Rectal smooth muscle tissue (tissue), 1 donor: Measurements from ENCODE around the gene SCYL1.
"Not testable (repeated sequence)": the region's sequence is repeated elsewhere in the genome, so short reads cannot be mapped to it uniquely, and the experiment has no call there.

Experiments used
- H3K27ac ChIP-seq: one replicate; pipeline ENCODE4 v1.7.0; 2013; ENCODE audit warnings: low read depth, low read length, inconsistent platforms
- H3K27me3 ChIP-seq: one replicate; pipeline ENCODE4 v1.7.0; 2013; ENCODE audit warnings: low read length; ENCODE audit not compliant: control insufficient read depth, insufficient read depth
- H3K36me3 ChIP-seq: one replicate; pipeline ENCODE4 v1.7.0; 2013; ENCODE audit warnings: low read length; ENCODE audit not compliant: control insufficient read depth, insufficient read depth
- H3K4me1 ChIP-seq: one replicate; pipeline ENCODE4 v1.7.0; 2013; ENCODE audit warnings: low read length; ENCODE audit not compliant: control insufficient read depth, insufficient read depth
- H3K4me3 ChIP-seq: one replicate; pipeline ENCODE4 v1.7.0; 2013; ENCODE audit warnings: low read length
- H3K9ac ChIP-seq: one replicate; pipeline ENCODE4 v1.7.0; 2013; ENCODE audit warnings: low read length

The SCYL1 gene

DNA sequence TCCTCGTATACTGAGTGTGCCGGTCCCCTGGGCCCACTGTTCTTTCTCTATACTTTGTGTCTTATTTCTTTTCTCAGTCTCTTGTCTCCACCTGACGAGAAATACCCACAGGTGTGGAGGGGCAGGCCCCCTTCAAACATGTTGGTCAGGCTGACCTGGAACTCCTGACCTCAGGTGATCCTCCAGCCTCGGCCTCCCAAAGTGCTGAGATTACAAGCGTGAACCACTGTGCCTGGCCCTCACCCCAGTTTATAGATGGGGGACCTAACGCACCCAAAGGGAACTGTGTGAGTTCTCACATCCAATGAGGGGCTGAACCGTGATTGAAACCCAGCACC lies 1.3 kb upstream of the SCYL1 start:
- H3K27ac ChIP-seq = peak overlapping the region; percentile 75
- not testable (repeated sequence) for H3K36me3 ChIP-seq, H3K27me3 ChIP-seq, H3K9ac ChIP-seq, H3K4me3 ChIP-seq
- peaks cover 17% of the 10 kb centered on the region for H3K4me1 ChIP-seq

DNA sequence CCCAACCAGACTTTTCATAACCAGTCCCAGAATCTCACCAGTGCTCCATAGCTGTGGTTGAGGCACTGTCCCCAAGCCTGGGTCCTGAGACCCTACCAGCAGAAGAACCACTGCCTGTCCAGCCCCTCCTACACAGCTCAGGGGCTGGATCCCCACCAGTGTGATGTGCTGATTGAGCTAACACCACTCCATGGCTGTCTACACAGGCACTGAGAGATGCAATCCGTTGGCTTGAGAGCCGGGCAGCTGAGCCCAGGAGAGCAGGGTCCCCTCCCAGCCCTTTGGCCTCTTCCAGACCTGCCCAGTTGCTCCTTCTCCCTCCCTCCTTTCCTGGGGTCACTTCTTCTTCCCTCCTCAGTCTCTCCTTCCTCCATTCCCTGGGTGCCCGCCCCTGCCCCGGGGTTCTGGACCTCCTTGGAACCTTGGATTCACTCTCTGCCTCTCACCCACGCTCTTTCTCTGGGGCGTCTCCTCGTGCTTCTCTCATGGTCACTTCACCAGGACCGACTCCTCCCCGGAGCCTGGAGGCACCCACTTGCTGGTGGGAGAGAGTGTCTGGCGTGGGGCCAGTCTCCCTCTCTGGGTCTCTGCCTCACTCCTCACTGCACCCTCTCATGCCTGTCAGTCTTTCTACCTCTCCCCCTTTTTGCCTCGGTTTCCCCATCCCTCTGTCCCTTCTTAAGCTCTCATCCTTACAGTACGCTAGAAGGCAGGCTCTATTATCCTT lies 706 bp upstream of the SCYL1 start:
- Histone ChIP-seq H3K4me3 (peak overlapping the region; percentile 59), H3K4me1 (peaks cover 17% of the 10 kb centered on the region), H3K36me3 (peaks cover 4% of the 10 kb centered on the region), H3K9ac (no peak overlapping the region), H3K27me3 (no peaks in the 10 kb centered on the region), H3K27ac (peak overlapping the region; percentile 75)

DNA sequence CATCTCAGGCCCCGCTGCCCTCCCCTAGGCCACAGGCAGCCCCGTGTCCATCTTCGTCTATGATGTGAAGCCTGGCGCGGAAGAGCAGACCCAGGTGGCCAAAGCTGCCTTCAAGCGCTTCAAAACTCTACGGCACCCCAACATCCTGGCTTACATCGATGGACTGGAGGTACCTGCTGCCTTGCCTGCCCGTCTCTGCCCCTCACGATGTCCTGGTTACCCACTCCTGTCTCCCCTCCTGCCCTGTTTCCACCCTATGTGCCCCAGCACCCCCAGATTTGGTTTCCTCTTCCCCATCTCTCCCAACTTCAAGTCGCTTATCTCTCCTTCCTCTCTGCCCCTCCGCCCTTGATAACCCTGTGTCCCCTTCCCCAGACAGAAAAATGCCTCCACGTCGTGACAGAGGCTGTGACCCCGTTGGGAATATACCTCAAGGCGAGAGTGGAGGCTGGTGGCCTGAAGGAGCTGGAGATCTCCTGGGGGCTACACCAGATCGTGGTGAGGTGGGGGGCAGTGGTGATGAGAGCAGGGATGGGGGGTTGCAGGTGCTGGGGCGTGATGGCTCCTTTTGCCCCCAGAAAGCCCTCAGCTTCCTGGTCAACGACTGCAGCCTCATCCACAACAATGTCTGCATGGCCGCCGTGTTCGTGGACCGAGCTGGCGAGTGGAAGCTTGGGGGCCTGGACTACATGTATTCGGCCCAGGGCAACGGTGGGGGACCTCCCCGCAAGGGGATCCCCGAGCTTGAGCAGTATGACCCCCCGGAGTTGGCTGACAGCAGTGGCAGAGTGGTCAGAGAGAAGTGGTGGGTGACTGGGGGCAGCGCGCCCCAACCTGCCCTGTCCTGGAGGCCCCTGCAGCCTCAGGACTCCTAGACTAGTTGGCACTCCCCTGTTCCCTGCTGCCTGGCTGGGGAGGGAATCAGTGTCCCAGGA lies 930 bp downstream of the SCYL1 start:
- Histone ChIP-seq H3K4me1 (peaks cover 17% of the 10 kb centered on the region), H3K36me3 (peaks cover 12% of the 10 kb centered on the region), H3K9ac (peak overlapping the region; percentile 93), H3K27ac (peak overlapping the region; percentile 87), H3K4me3 (peak overlapping the region; percentile 94), H3K27me3 (no peaks in the 10 kb centered on the region)

- H3K4me1 ChIP-seq = peaks cover 17% of the 10 kb centered on the region
- H3K4me3 ChIP-seq = no peak overlapping the region
- H3K36me3 ChIP-seq = peaks cover 14% of the 10 kb centered on the region
- H3K9ac ChIP-seq = no peak overlapping the region
- H3K27ac ChIP-seq = no peak overlapping the region
- no peaks in the 10 kb centered on the region for H3K27me3 ChIP-seq
These were observed 1.9 kb downstream of the SCYL1 start for GRCh38 chr11:65526744-65527143.

DNA sequence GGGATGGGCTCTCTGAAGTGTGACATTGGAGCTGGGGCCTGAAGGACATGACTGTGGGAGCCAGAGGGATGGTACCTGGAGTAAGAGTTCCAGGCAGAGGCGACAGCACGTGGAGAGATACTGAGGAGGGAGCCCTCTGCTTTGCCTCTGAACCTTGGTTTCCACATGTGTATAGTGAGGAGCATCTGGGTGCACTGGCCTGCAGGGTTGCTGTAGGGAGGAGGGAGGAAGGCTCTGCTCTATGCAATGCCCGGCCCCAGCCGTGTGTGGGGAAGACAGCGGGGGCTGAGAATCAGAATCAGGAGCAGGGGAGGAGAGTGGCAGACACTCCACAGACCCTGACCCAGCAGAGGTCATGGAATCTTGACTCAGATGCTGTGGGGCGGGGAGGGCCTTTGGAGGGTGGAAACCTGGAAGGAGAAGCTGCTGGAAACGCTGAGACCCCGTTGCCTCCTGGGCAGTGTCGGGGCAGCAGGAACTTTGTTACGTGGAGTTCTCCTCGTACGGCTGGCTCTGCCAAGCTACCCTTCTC lies 4.0 kb downstream of the SCYL1 start:
- H3K4me1 ChIP-seq = peaks cover 16% of the 10 kb centered on the region
- H3K4me3 ChIP-seq = no peak overlapping the region
- H3K9ac ChIP-seq = no peak overlapping the region
- no peaks in the 10 kb centered on the region for H3K27me3 ChIP-seq
- no peak overlapping the region for H3K27ac ChIP-seq
- peaks cover 23% of the 10 kb centered on the region for H3K36me3 ChIP-seq

- H3K27ac ChIP-seq = no peak overlapping the region
- no peak overlapping the region for H3K4me3 ChIP-seq
- H3K36me3 ChIP-seq = peaks cover 23% of the 10 kb centered on the region
- H3K9ac ChIP-seq = no peak overlapping the region
- H3K4me1 ChIP-seq = peaks cover 10% of the 10 kb centered on the region
- H3K27me3 ChIP-seq = no peaks in the 10 kb centered on the region
These were observed 4.7 kb downstream of the SCYL1 start for GRCh38 chr11:65529475-65530156.

DNA sequence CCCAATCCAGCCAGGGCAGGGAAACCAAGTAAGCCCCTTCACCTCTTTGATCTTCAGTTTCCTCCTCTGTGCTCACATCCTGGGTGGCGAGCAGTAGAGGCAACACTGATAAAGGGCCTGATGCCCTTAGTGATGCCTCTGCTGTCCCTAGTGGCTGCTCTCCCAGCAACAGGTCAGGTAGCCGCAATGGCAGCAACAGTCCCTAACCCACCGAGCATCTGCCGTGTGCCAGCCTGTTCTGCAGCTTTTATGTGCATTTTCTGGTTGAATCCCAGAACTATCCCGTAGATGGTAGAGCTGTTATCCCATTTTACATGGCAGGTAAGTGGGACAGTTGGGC lies 5.2 kb downstream of the SCYL1 start:
- Histone ChIP-seq H3K27ac (no peak overlapping the region), H3K36me3 (peaks cover 26% of the 10 kb centered on the region), H3K27me3 (no peaks in the 10 kb centered on the region), H3K4me3 (no peak overlapping the region), H3K4me1 (peaks cover 10% of the 10 kb centered on the region), H3K9ac (no peak overlapping the region)

DNA sequence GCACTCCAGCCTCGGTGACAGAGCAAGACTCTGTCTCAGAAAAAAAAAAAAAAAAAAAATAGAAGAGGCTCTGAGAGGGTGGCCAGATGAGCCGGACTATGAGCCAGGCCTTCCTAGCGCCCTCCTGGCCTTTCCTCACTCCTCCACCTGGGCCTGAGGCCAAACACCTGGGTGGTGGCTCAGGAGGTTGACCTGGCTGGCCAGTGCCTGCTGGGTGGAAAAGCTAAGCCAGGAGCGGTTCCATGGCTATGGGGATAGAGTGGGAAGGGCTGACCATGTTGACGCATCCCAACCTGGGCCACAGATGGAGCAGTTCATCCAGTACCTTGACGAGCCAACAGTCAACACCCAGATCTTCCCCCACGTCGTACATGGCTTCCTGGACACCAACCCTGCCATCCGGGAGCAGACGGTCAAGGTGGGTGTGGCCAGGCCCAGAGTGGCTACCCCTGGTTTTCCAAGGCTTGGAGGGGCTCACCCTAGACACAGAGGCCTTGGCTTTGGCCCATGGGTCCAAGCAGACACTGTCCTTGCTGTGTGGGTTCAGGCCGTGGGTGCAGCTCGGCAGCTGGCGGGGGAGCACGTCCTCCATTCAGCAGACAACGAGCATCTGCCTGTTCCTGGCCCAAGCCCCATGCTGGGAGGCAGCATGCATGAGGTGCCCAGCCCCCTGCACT lies 7.6 kb downstream of the SCYL1 start:
- peaks cover 27% of the 10 kb centered on the region for H3K36me3 ChIP-seq

GRCh38 chr11:65535102-65535501 lies 10.2 kb downstream of the SCYL1 start:
- Histone ChIP-seq H3K4me1 (peaks cover 3% of the 10 kb centered on the region), H3K4me3 (no peak overlapping the region), H3K27ac (no peak overlapping the region), H3K36me3 (peaks cover 26% of the 10 kb centered on the region), H3K27me3 (no peaks in the 10 kb centered on the region), H3K9ac (no peak overlapping the region)

More for the DNA sequence above, 7.6 kb downstream of the SCYL1 start:
- Histone ChIP-seq H3K27me3 (no peaks in the 10 kb centered on the region), H3K4me1 (no peaks in the 10 kb centered on the region), H3K27ac (no peak overlapping the region), H3K4me3 (no peak overlapping the region), H3K9ac (no peak overlapping the region)

- no peak overlapping the region for H3K4me3 ChIP-seq
- H3K27ac ChIP-seq = no peak overlapping the region
- H3K36me3 ChIP-seq = peaks cover 17% of the 10 kb centered on the region
- H3K4me1 ChIP-seq = peaks cover 10% of the 10 kb centered on the region
- H3K27me3 ChIP-seq = no peaks in the 10 kb centered on the region
- no peak overlapping the region for H3K9ac ChIP-seq
These were observed 11.8 kb downstream of the SCYL1 start for GRCh38 chr11:65536412-65537295.

DNA sequence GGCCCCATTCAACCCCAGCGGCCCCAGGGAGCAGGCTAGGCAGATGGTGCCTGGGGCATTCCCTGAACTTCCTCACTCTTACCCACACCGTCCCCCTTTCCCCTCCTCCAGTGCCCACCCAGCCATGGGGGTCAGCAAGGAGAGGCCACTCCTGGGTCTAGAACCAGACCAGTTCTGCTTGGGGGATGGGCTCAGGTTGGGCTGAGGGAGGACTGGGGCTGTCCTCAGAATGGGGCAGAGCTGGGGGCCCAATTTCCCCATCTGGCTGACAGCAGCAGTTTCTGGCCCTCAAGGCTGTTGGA lies 12.4 kb downstream of the SCYL1 start:
- H3K36me3 ChIP-seq = peaks cover 17% of the 10 kb centered on the region
- H3K9ac ChIP-seq = no peak overlapping the region
- no peaks in the 10 kb centered on the region for H3K27me3 ChIP-seq
- H3K4me3 ChIP-seq = no peak overlapping the region
- peaks cover 12% of the 10 kb centered on the region for H3K4me1 ChIP-seq
- no peak overlapping the region for H3K27ac ChIP-seq
